HG03342 (cell line): ENCODE measurements around the gene DSN1.

ENCODE experiments used
- ATAC-seq: cut with Tn5 transposase; IDR thresholded peaks from one replicate; pipeline ENCODE4 v1.9.1; 2021; ENCODE audit warnings: mild to moderate bottlenecking, moderate library complexity; ENCODE audit not compliant: unreplicated experiment

DSN1 gene

GRCh38 chr20:36758276-36758675 is 15.3 kb downstream of the DSN1 start:
- ATAC-seq: no peak

- no peak for ATAC-seq
These were observed 17.1 kb downstream of the DSN1 start for GRCh38 chr20:36756496-36756895.

- ATAC-seq: no peak
These were observed 18.8 kb downstream of the DSN1 start for GRCh38 chr20:36754656-36755222.

GRCh38 chr20:36752582-36752981 is 21.0 kb downstream of the DSN1 start:
- no peak for ATAC-seq

- peak; percentile 87 for ATAC-seq
These were observed 27.5 kb downstream of the DSN1 start, which contains the start of gene NDRG3 for GRCh38 chr20:36745927-36746659. Gene NDRG3, minus strand, starts transcription at chr20:36746090. Its CDS starts 24,355 bp downstream, at chr20:36721735.

- no peak for ATAC-seq
These were observed 28.2 kb downstream of the DSN1 start for GRCh38 chr20:36745234-36745926.

- no peak for ATAC-seq
These were observed 28.8 kb downstream of the DSN1 start for GRCh38 chr20:36744764-36745191.

- ATAC-seq: no peak
These were observed 29.3 kb downstream of the DSN1 start for GRCh38 chr20:36744243-36744642.

GRCh38 chr20:36742558-36742957 is 31.0 kb downstream of the DSN1 start:
- no peak for ATAC-seq

- ATAC-seq: no peak
These were observed 32.5 kb downstream of the DSN1 start for GRCh38 chr20:36741072-36741471.

- no peak for ATAC-seq
These were observed 36.4 kb downstream of the DSN1 start for GRCh38 chr20:36737183-36737499.

- no peak for ATAC-seq
These were observed 36.9 kb downstream of the DSN1 start for GRCh38 chr20:36736451-36737182.

- ATAC-seq: no peak
These were observed 41.1 kb downstream of the DSN1 start for GRCh38 chr20:36732456-36732855.

GRCh38 chr20:36728986-36729385 is 44.6 kb downstream of the DSN1 start:
- ATAC-seq: no peak

GRCh38 chr20:36726168-36726567 is 47.4 kb downstream of the DSN1 start:
- ATAC-seq: no peak

GRCh38 chr20:36720510-36720909 is 53.1 kb downstream of the DSN1 start:
- ATAC-seq: no peak

- ATAC-seq: no peak
These were observed 55.9 kb downstream of the DSN1 start for GRCh38 chr20:36717657-36718056.

- no peak for ATAC-seq
These were observed 56.5 kb downstream of the DSN1 start for GRCh38 chr20:36717021-36717420.

GRCh38 chr20:36712775-36713174 is 60.8 kb downstream of the DSN1 start:
- no peak for ATAC-seq

- ATAC-seq: no peak
These were observed 64.4 kb downstream of the DSN1 start for GRCh38 chr20:36709126-36709525.

GRCh38 chr20:36703530-36703929 is 70.0 kb downstream of the DSN1 start:
- no peak for ATAC-seq
